Measurements from ENCODE around the gene MUSK. TPM values are rescaled to one million over a fixed set of nuclear protein-coding genes. Genes with fewer than 3 reads are reported as not detected.

The MUSK gene
- total RNA-seq, 1 donor from 2014 or later = not detected

DNA sequence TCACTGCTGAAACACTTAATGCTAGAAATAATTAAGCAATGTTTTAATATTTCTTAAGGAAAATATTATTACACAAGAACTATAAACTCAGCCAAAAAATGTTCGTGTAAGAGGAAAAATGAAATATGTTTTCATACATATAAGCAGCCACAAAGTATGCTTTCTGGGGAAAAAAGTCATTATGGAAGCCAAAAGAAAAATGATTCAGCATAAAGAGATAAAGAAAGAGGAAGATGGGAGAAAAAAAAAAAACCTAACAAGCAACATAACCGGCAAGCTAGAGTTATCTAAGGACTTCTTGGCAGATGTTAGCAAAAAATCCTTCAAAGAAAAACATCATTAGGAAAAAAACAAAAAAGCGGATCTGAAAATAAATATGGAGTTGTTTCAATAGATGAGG is 179.1 kb downstream of the MUSK start:
- no peak for DNase-seq (ENCODE audit: low read depth)
- Histone ChIP-seq H3K27me3 (ENCODE audit: control insufficient read depth, insufficient read depth, low read length) (no peaks in the 10 kb centered on the region), H3K36me3 (ENCODE audit: control insufficient read depth, insufficient read depth, low read length) (no peaks in the 10 kb centered on the region), H3K4me3 (ENCODE audit: low read depth, low read length) (no peak overlapping the region)
- TF ChIP-seq, protein P1, sequence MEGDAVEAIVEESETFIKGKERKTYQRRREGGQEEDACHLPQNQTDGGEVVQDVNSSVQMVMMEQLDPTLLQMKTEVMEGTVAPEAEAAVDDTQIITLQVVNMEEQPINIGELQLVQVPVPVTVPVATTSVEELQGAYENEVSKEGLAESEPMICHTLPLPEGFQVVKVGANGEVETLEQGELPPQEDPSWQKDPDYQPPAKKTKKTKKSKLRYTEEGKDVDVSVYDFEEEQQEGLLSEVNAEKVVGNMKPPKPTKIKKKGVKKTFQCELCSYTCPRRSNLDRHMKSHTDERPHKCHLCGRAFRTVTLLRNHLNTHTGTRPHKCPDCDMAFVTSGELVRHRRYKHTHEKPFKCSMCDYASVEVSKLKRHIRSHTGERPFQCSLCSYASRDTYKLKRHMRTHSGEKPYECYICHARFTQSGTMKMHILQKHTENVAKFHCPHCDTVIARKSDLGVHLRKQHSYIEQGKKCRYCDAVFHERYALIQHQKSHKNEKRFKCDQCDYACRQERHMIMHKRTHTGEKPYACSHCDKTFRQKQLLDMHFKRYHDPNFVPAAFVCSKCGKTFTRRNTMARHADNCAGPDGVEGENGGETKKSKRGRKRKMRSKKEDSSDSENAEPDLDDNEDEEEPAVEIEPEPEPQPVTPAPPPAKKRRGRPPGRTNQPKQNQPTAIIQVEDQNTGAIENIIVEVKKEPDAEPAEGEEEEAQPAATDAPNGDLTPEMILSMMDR (IDR thresholded peaks at IDR 0.05; ENCODE audit: insufficient read depth, low read length, poor library complexity, severe bottlenecking) = no peak

DNA sequence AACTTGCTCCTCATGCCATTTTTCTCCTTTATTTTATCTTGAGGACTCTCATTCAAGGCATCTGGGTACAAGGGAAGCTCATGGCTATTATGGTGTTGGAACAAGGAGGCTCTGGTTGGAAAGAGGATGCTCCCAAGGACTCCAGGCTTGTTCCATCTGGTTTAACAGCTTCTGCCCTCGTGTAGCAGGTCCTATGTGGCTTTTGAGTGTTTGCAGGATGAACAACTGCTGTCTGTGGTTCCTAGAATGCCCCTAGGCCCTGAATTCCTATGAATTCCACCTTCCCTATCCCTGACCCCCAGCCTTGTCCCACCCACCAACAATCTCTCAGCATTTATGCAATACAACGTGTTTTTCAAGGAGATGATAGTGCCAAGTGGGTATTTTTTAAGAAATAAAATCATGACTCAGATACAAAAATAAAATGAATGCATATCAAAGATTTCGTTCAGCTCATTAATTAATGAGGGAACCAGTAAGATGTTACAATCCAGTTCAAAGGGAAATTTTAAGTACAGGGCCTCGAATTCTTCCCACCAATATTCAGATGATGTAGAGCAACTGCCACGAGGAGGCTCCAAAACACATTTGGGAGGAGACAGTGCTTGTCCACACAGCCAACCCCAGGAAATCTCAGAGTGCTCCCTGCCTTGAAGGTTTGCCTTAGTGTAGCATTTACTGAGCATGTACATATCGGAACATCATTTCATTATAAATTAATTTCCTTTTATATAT is 182.0 kb downstream of the MUSK start:
- Histone ChIP-seq H3K36me3 (ENCODE audit: control insufficient read depth, insufficient read depth, low read length) (no peaks in the 10 kb centered on the region), H3K27me3 (ENCODE audit: control insufficient read depth, insufficient read depth, low read length) (no peaks in the 10 kb centered on the region), H3K4me3 (ENCODE audit: low read depth, low read length) (no peak overlapping the region)
- TF ChIP-seq, protein P1 (IDR thresholded peaks at IDR 0.05; ENCODE audit: insufficient read depth, low read length, poor library complexity, severe bottlenecking) = no peak
- no peak for DNase-seq (ENCODE audit: low read depth)

Other genes starting within 250 kb of the MUSK start
- gene SVEP1, start 89.0 kb upstream of the MUSK start, total RNA-seq = 1.6 and 2.3 TPM in 2 replicates

All from kidney epithelial cell (primary cell).